ENCODE measurements around the gene AKAP13. TPM values are rescaled to one million over a fixed set of nuclear protein-coding genes. Genes with fewer than 3 reads are reported as not detected.

The AKAP13 gene
- total RNA-seq, 1 experiment from 2014 or later = 47.3 TPM

DNA sequence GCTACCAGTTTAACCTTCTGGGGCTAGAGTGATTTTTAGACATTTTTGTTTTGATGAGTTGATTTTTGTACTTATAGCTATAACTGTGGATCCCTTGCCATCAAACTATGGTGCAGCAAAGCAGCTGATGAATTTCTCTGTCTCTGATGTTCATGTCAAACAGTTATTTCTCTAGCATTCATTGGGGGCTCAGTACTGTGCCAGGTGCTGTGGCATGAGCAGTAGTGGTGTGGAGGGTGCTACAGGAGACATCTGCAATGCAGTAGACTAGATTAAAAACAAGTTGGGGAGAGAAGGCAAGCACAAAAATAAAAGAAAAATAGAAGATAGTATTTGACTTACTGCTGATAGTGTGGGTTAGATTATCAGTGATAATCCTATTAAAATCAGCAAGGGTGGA, 95.3 kb downstream of the AKAP13 start:
- no peak for TF ChIP-seq CTCF (conservative IDR thresholded peaks at IDR 0.05)
- Histone ChIP-seq H2AK5ac (ENCODE audit: insufficient read length, low read length) (no peak overlapping the region), H2BK12ac (ENCODE audit: insufficient read length, low read depth, low read length) (no peak overlapping the region), H3K79me1 (ENCODE audit: insufficient read depth, low read depth, low read length, poor library complexity, severe bottlenecking) (peaks cover 3% of the 10 kb centered on the region), H2BK15ac (ENCODE audit: low read depth, low read length) (no peak overlapping the region), H3K4me1 (ENCODE audit: insufficient read depth, low read length) (peaks cover 10% of the 10 kb centered on the region), H2AFZ (ENCODE audit: low read length) (no peak overlapping the region), H4K91ac (ENCODE audit: insufficient read length, low read depth, low read length) (no peak overlapping the region), H3K27me3 (ENCODE audit: insufficient read depth, low read length) (no peaks in the 10 kb centered on the region), H4K8ac (replicated peaks; ENCODE audit: insufficient read length, low read depth, low read length) (no peak overlapping the region), H3K56ac (ENCODE audit: insufficient read length, low read depth, low read length) (no peak overlapping the region), H3K9me3 (ENCODE audit: control insufficient read depth, low read depth, low read length) (no peaks in the 10 kb centered on the region), H4K20me1 (ENCODE audit: control insufficient read depth, insufficient read depth, insufficient read length) (peaks cover 2% of the 10 kb centered on the region), H3K9ac (ENCODE audit: extremely low read depth, insufficient read length, low read length) (no peak overlapping the region), H3K23me2 (ENCODE audit: insufficient read length, low read depth, low read length, poor library complexity, severe bottlenecking) (no peaks in the 10 kb centered on the region), H2BK5ac (ENCODE audit: insufficient read length, low read length) (no peak overlapping the region), H3K27ac (ENCODE audit: insufficient read length, low read depth, low read length) (no peak overlapping the region), H3K4me2 (ENCODE audit: insufficient read depth, insufficient read length, low read length) (no peak overlapping the region), H2BK20ac (ENCODE audit: low read depth, low read length, poor library complexity, severe bottlenecking) (no peak overlapping the region), H3K18ac (ENCODE audit: insufficient read length, low read depth, low read length) (no peak overlapping the region), H3K79me2 (ENCODE audit: insufficient read depth, low read length) (no peaks in the 10 kb centered on the region; the same call in 1 of the 2 replicates), H2BK120ac (ENCODE audit: low read depth, low read length, poor library complexity, severe bottlenecking) (no peak overlapping the region), H3T11ph (ENCODE audit: low read length) (no peak overlapping the region), H3K23ac (ENCODE audit: insufficient read length, low read depth, low read length) (no peak overlapping the region), H3K4ac (ENCODE audit: low read depth, low read length) (no peak overlapping the region), H3K14ac (ENCODE audit: insufficient read depth, low read length) (no peak overlapping the region), H4K5ac (ENCODE audit: insufficient read length, low read depth, low read length) (no peak overlapping the region)
- Mint-ChIP-seq H3K27ac (no peak overlapping the region; a peak in 2 of 7 replicates), H3K4me1 (peaks cover 41 to 43% of the 10 kb centered on the region in 2 experiments), H3K36me3 (ENCODE audit: insufficient read depth in 1 of 3, low read depth in 3 of 3) (no peaks in the 10 kb centered on the region), H3K9me3 (no peaks in the 10 kb centered on the region), H3K4me3 (no peak overlapping the region), H3K27me3 (ENCODE audit: low read depth) (no peaks in the 10 kb centered on the region)
- no peak for DNase-seq
